IPS-18c (cell line): ENCODE measurements around the gene SLC4A3.
"Not testable (repeated sequence)": the region's sequence is repeated elsewhere in the genome, so short reads cannot be mapped to it uniquely, and the experiment has no call there.

Experiments used
- H3K4me3 ChIP-seq: 2 replicates; pipeline ENCODE4 v1.7.0; 2013; ENCODE audit warnings: low read depth, mild to moderate bottlenecking, low read length, moderate library complexity; ENCODE audit not compliant: insufficient read depth
- H3K9me3 ChIP-seq: one replicate; pipeline ENCODE4 v1.6.1; 2013; ENCODE audit warnings: mild to moderate bottlenecking, low read length, moderate library complexity; ENCODE audit not compliant: control insufficient read depth, insufficient read depth

Gene SLC4A3

GRCh38 chr2:219638217-219638947 is 11.0 kb downstream of the SLC4A3 start:
- no peaks in the 10 kb centered on the region for H3K9me3 ChIP-seq
- H3K4me3 ChIP-seq, result no peak overlapping the region

GRCh38 chr2:219638948-219639755 is 11.7 kb downstream of the SLC4A3 start:
- H3K4me3 ChIP-seq, result no peak overlapping the region
- no peaks in the 10 kb centered on the region for H3K9me3 ChIP-seq

GRCh38 chr2:219641390-219642068 is 14.1 kb downstream of the SLC4A3 start:
- no peaks in the 10 kb centered on the region for H3K9me3 ChIP-seq
- H3K4me3 ChIP-seq, result no peak overlapping the region

GRCh38 chr2:219642069-219642454 is 14.6 kb downstream of the SLC4A3 start:
- Histone ChIP-seq H3K4me3 (no peak overlapping the region), H3K9me3 (no peaks in the 10 kb centered on the region)

- no peaks in the 10 kb centered on the region for H3K9me3 ChIP-seq
- no peak overlapping the region for H3K4me3 ChIP-seq
These were observed 15.1 kb downstream of the SLC4A3 start for GRCh38 chr2:219642465-219643083.

GRCh38 chr2:219643084-219643473 is 15.6 kb downstream of the SLC4A3 start:
- Histone ChIP-seq H3K9me3 (no peaks in the 10 kb centered on the region), H3K4me3 (no peak overlapping the region)

GRCh38 chr2:219643788-219644398 is 16.5 kb downstream of the SLC4A3 start:
- no peak overlapping the region for H3K4me3 ChIP-seq
- no peaks in the 10 kb centered on the region for H3K9me3 ChIP-seq

GRCh38 chr2:219644801-219645480 is 17.5 kb downstream of the SLC4A3 start:
- Histone ChIP-seq H3K9me3 (no peaks in the 10 kb centered on the region), H3K4me3 (no peak overlapping the region)

GRCh38 chr2:219645631-219646527 is 18.4 kb downstream of the SLC4A3 start:
- no peaks in the 10 kb centered on the region for H3K9me3 ChIP-seq
- no peak overlapping the region for H3K4me3 ChIP-seq

GRCh38 chr2:219648176-219648575 is 20.7 kb downstream of the SLC4A3 start:
- no peak overlapping the region for H3K4me3 ChIP-seq
- no peaks in the 10 kb centered on the region for H3K9me3 ChIP-seq

GRCh38 chr2:219648963-219649362 is 21.5 kb downstream of the SLC4A3 start:
- H3K9me3 ChIP-seq, result no peaks in the 10 kb centered on the region
- no peak overlapping the region for H3K4me3 ChIP-seq

GRCh38 chr2:219650426-219651248 is 23.2 kb downstream of the SLC4A3 start:
- Histone ChIP-seq H3K4me3 (no peak overlapping the region), H3K9me3 (no peaks in the 10 kb centered on the region)

- not testable (repeated sequence) for H3K4me3 ChIP-seq, H3K9me3 ChIP-seq
These were observed 24.2 kb downstream of the SLC4A3 start for GRCh38 chr2:219651656-219652055.

GRCh38 chr2:219656526-219656925 is 29.1 kb downstream of the SLC4A3 start:
- Histone ChIP-seq H3K9me3 (peaks cover 4% of the 10 kb centered on the region), H3K4me3 (no peak overlapping the region)

GRCh38 chr2:219658196-219658846 is 30.9 kb downstream of the SLC4A3 start:
- Histone ChIP-seq H3K9me3 (peaks cover 4% of the 10 kb centered on the region), H3K4me3 (no peak overlapping the region)
